ENCODE measurements around the gene ZNF80.
"Not testable (repeated sequence)": the region's sequence is repeated elsewhere in the genome, so short reads cannot be mapped to it uniquely, and the experiment has no call there.

ZNF80 gene

DNA sequence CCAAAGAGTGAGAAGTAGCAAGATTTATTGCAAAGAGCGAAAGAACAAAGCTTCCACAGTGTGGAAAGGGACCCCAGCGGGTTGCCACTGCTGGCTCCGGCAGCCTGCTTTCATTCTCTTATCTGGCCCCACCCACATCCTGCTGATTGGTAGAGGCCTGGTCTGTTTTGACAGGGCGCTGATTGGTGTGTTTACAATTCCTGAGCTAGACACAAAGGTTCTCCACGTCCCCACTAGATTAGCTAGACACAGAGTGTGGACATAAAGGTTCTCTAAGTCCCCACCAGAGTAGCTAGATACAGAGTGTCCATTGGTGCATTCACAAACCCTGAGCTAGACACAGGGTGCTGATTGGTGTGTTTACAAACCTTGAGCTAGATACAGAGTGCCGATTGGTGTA is at the start of gene ZNF80:
TSS of gene ZNF80 (minus strand) at position 101 of the 400 bp plus-strand sequence. CDS start 504 bp downstream, outside the sequence.
- not testable (repeated sequence) for DNase-seq

DNA sequence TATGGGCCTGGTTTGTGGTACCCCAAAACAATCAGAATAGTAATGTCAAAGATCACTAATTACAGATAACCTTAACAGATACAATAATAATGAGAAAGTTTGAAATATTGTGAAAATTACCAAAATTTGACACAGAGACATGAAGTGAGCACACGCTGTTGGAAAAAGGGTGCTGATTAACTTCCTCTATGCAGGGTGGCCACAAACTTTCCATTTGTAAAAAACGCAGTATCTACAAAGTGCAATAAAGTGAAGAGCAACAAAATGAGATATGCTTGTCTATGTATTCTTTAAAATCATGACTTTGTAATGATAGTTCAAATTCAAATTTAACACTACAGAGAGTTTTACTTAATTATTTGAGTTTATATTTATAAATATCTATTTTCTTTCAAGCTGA is 48.9 kb upstream of the ZNF80 start:
- DNase-seq: no peak

DNA sequence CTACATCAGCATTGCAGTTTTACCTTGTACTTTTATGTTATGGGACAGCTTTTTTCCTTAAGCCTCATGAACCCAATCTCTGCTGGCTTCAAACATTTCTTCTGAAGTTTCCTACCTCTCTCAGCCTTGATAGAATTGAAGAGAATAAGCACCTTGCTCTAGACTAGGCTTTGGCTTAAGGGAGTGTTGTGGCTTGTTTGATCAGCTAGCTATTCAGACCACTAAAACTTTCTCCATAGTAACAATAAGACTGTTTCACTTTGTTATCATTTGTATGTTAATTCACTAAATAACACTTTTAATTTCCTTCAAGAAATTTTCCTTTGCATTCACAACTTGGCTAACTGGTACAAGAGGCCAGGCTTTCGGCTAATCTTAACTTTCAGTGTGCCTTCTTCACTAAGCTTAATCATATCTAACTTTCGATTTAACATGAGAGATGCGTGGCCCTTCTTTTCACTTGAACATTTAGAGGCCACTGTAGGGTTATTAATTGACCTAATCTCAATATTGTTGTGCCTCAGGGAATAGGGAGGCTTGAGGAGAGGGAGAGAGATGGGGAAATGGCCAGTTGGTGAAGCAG is 48.4 kb upstream of the ZNF80 start:
- DNase-seq: no peak

DNA sequence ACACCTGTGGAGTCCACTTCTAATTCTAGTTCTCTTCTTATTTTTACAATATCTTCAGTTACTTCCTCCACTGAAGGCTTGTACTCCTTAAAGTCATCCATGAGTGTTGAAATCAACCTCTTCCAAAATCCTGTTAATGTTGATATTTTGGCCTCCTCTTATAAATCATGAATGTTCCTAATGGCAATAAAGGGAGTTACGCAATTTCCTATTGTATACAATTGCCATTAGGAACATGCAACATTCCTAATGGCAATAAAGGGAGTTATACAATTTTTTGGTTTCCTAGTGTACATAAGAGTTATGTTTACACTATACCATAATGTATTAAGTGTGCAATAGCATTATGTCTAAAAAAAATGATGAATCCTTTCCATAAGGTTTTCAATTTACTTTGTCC is 47.3 kb upstream of the ZNF80 start:
- DNase-seq: no peak

DNA sequence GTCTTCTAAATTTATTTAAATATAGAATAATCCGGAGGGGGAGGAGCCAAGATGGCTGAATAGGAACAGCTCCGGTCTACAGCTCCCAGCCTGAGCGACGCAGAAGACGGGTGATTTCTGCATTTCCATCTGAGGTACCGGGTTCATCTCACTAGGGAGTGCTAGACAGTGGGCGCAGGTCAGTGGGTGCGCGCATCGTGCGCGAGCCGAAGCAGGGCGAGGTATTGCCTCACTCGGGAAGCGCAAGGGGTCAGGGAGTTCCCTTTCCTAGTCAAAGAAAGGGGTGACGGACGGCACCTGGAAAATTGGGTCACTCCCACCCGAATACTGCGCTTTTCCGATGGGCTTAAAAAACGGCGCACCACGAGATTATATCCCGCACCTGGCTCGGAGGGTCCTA is 39.5 kb upstream of the ZNF80 start:
- not testable (repeated sequence) for DNase-seq

DNA sequence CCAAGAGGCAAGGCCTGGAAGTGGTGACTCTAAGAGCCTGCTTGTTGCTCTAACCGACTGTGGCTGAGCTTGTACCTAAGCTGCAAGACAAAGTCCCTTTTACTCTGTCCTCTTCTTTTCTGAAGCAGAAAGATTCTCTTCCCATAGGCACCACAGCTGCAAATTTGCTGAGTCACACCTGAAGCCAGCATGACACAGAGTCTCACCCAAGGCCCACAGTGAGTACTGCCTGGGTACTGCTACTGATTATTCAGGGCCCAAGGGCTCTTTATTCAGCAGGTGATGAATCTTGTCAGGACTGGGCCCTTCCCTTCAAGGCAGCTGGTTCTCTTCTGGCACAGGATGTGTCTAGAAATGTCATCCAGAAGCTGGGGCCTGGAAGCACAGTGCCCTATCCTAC is 37.6 kb upstream of the ZNF80 start:
- no peak for DNase-seq

DNA sequence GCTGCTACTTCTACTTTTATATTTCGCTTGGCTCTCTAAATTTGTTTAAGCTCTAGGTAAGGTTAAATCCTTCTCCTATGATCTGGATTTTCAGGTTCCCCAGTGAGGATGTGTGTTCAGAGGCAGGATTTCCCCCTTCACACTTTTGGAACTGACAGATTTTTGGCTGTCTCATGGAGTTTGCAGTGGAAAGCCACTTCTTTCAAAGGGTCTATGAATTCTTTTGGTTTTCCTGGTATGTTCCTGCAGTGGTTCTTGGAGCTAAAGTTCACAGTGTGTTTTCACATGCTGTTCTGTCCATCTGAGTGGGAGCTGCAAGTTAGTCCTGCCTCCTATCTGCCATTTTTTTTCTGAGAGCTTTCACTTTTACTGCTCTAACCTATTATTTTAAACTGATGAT is 34.9 kb upstream of the ZNF80 start:
- no peak for DNase-seq

DNA sequence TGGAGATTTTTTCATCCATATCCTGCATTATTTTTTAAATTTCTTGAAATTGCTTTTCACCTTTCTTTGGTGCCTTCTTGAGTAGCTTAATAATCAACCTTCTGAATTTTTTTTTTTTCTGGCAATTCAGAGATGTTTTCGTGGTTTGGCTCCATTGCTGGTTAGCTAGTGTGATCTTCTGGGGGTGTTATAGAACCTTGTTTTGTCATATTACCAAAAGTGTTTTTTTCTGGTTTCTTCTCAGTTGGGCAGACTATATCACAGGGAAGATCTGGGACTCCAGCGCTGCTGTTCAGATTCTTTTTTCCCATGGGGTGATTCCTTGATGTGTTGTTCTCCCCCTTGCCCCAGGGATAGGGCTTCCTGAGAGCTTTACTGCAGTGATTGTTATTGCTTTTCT is 32.6 kb upstream of the ZNF80 start:
- no peak for DNase-seq

DNA sequence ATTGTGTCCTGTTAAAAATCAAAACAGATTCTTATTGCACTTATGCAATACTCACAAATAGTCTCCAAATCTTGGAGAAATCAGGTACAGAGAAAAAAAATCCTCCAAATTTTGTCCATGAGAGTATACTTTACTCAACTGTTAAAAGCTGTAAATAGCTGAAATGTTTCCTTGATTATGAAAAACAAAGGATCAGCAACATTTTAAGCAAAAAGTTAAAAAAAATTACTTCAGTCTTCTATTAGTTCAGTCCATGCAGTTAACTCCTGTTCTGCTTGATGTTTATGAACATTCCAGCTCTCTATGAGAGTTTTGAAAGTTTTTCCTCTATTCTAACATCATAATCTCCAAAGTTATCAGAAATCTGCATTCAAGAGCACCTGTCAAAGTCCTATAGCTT is 22.8 kb upstream of the ZNF80 start:
- DNase-seq: no peak

DNA sequence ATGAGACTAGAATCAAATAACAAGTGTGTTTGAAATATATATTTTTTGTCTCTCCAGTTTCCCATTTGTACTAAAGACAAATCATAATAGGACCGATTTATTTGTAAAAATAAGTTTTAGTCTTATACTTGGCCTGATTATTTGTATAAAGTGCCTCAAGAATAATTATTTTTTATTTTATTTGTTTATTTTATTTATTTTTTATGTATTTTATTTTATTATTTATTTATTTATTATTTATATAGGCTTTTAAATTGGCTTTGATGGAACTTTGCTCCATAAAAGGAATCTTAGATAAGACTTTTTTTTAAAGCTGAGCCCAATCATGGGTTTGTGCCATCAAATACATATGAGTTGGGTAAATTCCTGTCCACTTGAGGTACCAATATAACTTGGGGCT is 22.2 kb upstream of the ZNF80 start:
- DNase-seq: no peak

DNA sequence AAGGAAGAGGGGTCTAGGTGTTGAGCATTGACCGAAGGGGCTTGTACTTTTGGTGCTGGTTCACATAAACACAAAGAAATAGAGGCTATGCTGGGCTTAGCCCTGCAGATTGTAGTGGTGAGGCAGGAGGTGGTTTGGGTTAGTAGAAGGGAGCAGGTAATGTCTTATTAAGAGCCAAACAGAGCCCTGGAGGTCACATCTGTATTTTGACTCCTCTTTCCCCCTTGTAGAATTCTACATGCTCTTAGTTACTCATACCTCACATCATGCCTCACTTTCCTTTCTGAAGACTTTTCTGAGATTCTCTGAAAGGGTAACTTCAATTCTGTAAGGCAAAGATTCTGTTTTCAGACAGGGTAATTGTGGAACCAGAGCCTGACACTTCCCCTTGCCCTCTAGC is 16.1 kb upstream of the ZNF80 start:
- DNase-seq: no peak

DNA sequence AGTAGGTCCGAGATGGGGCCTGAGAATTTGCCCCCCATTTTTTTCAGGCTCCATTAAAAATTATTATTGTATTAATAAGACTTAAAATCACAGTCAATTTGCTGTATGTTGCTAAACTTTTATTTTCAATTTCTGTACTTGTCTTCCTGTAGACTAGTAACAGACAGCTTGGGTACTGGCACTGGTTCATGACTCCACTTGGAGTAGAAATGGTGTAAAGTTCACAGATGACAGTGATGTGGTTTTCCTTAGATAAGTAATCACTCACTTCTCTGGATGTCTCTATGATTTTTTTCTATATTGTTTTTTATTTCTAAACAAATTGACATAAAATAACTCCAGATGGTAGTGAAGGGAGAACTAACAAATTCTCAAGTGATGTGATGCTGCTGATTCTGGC is 15.6 kb upstream of the ZNF80 start:
- DNase-seq: no peak

DNA sequence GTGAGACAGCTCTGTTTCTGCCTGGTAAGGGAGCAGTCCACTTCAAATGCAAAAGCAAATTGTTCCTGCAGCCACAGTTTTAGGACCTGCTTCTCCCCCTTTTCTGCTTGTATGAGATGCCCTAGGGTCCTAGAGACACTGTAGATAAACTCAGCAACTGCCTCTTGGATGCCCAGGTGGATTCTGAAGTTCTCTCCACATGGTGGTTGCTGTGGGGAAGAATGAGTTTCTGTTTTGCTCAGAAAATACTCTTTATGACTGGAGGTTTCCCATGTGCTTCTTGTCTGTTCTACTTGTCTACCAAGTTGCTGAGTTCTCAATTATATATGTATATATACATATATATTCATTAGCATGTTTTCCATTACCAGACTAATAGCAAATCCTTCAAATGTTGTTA is 5.6 kb upstream of the ZNF80 start:
- DNase-seq: no peak

DNA sequence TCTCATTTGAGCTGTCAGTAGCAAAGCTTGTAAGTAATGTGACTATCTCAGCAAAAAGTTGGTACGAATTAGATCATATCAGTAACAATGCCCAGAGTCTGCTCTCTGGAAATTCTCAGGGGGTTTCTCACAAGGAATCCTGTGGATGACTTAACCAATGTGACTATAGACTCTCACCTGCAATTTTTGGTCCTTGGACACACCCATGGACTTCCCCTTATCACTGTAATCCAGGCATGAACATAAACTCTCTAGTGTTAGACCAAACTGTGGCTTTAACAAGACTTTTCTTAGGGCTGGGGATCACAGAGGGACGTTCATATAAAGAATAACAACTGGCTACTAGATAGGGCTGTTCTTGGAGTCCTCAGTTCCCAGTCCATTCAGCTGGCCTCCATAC is 3.9 kb upstream of the ZNF80 start:
- no peak for DNase-seq

DNA sequence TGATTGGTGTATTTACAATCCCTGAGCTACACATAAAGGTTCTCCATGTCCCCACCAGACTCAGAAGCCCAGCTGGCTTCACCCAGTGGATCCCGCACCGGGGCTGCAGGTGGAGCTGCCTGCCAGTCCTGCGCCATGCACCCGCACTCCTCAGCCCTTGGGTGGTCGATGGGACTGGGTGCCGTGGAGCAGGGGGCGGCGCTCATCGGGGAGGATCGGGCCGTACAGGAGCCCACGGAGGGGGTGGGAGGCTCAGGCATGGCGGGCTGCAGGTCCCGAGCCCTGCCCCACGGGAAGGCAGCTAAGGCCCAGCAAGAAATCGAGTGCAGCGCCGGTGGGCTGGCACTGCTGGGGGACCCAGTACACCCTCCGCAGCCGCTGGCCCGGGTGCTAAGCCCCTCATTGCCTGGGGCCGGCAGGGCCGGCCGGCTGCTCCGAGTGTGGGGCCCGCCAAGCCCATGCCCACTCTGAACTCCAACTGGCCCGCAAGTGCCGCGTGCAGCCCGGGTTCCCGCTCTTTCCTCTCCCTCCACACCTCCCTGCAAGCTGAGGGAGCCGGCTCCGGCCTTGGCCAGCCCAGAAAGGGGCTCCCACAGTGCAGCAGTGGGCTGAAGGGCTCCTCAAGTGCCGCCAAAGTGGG is 888 bp upstream of the ZNF80 start:
- not testable (repeated sequence) for DNase-seq

DNA sequence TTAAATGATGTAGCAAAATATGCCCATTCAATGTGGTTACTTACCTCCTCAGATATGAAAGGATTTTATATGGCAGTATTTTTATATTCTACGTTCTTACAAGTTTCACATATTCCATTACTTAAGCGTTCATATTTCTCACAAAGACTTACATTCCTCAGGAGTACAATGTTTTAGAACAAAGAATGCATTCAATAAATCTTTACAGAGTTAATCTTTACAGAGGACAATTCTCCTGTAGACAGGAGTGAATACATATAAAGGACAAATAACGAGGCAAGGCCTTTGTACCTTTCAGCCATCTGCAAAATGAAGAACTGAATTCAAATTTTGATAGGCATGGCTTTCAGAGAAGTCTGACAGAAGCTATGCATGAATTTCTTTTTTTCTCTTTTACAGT is 1.9 kb downstream of the ZNF80 start:
- DNase-seq: no peak

DNA sequence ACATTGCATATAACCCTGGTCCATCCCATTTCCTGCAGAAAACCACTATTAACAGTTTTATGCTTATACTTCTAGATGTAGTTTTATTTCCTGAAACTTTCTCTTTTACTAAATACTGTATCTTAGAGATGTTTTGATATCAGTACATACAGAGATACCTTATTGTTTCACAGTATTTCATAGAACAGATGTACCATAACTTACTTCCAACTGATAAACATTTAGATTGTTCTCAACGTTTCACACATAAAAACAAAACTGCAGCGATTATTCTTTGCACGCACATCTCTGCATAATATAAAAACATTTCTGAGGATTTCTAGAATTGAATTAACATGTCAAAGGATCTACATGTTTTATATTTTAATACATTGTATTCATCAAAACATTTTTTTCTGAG is 2.6 kb downstream of the ZNF80 start:
- DNase-seq: no peak

DNA sequence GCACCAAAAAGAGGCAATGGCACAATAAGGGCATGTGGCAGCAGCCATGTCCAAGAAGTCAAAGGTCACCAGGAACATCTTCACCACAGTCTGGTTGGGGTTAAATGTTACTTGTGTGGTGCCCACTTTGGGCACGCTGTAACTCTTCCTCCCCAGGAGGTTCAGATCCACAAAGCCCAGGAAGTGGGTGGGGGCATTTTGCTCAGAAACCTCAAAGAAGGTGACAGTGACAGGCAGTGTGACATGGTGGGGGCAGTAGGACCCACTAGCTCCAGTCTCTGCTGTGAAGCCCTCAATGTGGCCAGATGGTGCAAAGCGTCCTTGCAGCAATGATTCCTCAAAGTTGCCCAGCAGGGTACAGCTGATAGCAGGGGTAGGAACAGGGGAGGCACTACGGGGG is 5.8 kb downstream of the ZNF80 start:
- no peak for DNase-seq

DNA sequence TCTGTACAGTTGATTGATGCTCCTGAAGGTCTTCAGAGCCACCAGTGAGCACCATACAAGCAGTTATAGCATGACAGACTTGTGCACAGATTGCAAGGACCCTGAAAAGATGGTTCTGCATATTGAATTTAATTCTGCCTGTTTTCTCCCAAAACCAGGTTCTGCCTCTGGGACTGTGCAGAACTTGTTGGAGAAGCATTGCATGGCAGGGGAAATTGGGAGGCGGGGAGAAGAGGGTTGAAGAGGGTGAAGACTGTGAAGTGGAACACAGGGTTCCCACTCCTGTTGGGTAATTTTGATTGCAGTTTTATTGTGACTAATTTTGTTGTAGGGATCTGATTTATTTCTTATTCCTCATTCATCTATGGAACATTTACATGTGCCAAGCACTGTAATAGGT is 10.3 kb downstream of the ZNF80 start:
- no peak for DNase-seq

DNA sequence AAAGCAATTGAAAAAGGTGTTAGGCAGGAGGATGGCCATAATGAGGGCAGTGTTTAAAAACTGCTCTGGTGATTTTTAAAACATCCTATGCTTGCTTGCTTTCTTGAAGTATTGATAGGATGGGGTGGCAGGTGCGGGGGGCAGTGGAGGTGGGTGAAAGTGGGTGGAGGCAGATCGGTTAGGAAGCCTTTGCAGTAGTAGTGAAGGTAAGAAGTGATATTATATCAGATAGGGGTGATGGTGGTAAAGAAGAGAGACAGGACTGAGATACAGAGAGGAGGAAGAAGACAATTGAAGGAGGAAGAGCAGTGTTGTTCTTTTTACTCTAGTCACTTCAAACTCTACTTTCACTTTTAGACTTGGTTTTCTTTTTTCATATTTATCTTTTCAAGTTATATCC is 11.1 kb downstream of the ZNF80 start:
- no peak for DNase-seq

DNA sequence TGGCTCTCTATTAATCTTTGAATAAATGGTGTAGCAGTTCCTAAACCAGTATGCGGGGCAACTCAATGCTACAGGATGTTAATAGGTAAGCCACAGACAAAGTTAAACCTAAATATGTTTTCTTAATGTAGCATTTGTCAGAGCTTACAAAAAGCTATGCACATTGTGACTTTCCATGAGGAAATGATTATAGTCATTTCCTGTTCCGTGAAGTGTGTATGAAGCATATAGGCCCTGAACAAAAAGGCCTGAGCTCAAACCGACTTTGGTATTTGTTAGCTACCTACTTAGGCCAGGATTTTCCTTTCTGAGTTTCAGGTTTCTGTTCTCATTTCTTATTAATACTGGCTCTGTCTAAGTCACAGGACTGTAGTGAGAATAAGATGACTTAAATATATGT is 14.2 kb downstream of the ZNF80 start:
- DNase-seq: no peak

DNA sequence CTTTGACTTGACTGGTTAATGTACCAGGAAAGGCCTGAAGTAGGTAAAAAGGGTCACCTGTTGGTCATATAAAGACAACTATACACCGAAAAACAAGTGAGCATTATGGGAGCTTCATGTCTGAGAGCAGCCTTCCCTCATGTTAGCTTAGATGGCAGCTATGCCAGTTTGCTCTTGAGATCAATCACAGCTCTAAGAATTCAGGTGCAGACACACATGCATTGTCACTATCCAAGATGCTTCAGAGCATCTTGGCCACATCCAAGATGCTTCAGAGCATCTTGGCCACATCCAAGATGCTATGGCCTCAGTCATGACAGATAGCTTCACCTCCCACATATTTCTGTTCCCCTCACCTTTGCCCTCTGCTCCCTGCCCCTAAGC is 15.5 kb downstream of the ZNF80 start:
- no peak for DNase-seq

DNA sequence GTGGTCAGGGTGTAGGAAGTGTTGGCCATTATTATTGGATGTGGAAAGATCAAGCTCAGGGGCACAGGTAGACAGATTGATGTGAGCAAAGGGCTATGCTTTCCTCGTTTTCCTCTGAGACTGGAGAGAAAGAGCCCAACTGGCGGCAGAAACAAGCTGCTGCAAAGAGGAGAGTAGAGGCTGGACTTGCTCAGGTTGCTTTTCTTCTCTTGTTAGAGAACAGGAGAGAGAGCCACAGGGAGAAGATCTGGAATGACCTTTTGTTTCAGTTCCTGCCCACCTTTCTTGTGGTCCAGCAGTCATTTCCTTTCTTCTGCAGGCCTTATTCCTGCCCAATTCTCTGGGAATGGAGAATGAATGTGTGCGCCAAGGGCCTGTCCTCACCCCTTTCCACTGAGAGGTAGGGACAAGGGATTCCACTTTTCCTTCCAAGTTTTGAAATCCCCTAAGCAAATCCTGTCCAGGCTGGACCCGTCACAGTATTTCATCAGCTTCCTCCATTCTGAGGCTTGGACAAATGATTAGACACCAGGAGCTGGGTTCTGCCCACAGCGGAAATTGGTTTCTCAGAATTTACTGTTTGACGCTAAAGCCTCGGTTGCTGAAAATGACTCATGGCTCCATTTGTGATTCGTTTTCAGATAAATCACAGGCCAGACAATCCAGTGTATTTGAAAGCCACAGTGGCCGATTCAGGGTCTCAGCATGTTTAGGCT is 16.1 kb downstream of the ZNF80 start:
- DNase-seq: no peak

DNA sequence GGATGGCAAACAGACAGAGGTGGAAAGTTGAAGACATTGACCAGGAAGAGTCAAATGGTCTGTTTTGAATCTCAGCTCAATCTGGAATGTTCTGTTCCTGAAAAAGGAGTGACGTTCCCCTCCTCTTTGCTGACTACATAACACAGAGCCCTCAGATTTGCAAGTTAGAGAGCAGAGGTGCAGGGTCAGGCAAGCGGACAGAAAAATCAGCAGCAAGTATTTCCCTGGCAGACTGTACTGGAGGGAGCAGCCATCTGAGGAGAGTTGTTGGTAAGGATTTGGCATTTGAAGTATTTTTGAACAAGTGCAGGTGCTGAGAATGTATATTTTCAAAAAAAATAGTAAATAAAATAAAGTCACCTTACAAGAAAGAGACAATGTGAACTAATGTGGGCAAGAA is 17.6 kb downstream of the ZNF80 start:
- no peak for DNase-seq

All from KG1 (cell line).